Measurements from ENCODE around the gene TIGIT.

GRCh38 chr3:114286266-114286665, 7.6 kb upstream of the TIGIT start:
- TF ChIP-seq, protein P1, sequence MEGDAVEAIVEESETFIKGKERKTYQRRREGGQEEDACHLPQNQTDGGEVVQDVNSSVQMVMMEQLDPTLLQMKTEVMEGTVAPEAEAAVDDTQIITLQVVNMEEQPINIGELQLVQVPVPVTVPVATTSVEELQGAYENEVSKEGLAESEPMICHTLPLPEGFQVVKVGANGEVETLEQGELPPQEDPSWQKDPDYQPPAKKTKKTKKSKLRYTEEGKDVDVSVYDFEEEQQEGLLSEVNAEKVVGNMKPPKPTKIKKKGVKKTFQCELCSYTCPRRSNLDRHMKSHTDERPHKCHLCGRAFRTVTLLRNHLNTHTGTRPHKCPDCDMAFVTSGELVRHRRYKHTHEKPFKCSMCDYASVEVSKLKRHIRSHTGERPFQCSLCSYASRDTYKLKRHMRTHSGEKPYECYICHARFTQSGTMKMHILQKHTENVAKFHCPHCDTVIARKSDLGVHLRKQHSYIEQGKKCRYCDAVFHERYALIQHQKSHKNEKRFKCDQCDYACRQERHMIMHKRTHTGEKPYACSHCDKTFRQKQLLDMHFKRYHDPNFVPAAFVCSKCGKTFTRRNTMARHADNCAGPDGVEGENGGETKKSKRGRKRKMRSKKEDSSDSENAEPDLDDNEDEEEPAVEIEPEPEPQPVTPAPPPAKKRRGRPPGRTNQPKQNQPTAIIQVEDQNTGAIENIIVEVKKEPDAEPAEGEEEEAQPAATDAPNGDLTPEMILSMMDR (IDR thresholded peaks at IDR 0.05) = no peak
- TF ChIP-seq POLR2A (IDR thresholded peaks at IDR 0.05) = no peak

Data from body of pancreas (tissue), 4 donors.